Endodermal cell (in vitro differentiated cells): ENCODE results near the gene ZNF70. TPM values are rescaled to one million over a fixed set of nuclear protein-coding genes. Genes with fewer than 3 reads are reported as not detected.

ENCODE experiments used
- DNase-seq: peaks from one replicate; pipeline ENCODE4 v3.0.0-alpha.2; 2017
- H3K27ac ChIP-seq: 2 replicates; pipeline ENCODE4 v1.5.1; 2013; ENCODE audit warnings: mild to moderate bottlenecking, low read depth, low read length, moderate library complexity
- H3K27me3 ChIP-seq: 2 replicates; pipeline ENCODE4 v1.6.1; 2013; ENCODE audit warnings: mild to moderate bottlenecking, low read length, moderate library complexity; ENCODE audit not compliant: insufficient read depth, control insufficient read depth, poor library complexity, severe bottlenecking
- H3K36me3 ChIP-seq: 2 replicates; pipeline ENCODE4 v1.7.0; 2013; ENCODE audit warnings: mild to moderate bottlenecking, low read length, moderate library complexity; ENCODE audit not compliant: control insufficient read depth, insufficient read depth
- H3K4me1 ChIP-seq: one replicate; pipeline ENCODE4 v1.7.0; 2013; ENCODE audit warnings: low read length; ENCODE audit not compliant: control insufficient read depth, insufficient read depth
- H3K4me3 ChIP-seq: 2 replicates; pipeline ENCODE4 v1.5.1; 2013; ENCODE audit warnings: mild to moderate bottlenecking, low read length, moderate library complexity
- H3K9ac ChIP-seq: 2 replicates; pipeline ENCODE4 v1.6.1; 2013; ENCODE audit warnings: mild to moderate bottlenecking, low read length, moderate library complexity; ENCODE audit not compliant: poor library complexity, severe bottlenecking; ENCODE audit errors: extremely low read depth
- H3K9me3 ChIP-seq: 2 replicates; pipeline ENCODE4 v1.6.1; 2013; ENCODE audit warnings: mild to moderate bottlenecking, low read length, moderate library complexity; ENCODE audit not compliant: control insufficient read depth
- H3K27ac Mint-ChIP-seq: 2 replicates; pipeline ENCODE4 v1.8.0; 2020; ENCODE audit warnings: mixed read lengths
- H3K27me3 Mint-ChIP-seq: 2 replicates; pipeline ENCODE4 v1.8.0; 2021; ENCODE audit warnings: mild to moderate bottlenecking, mixed read lengths; ENCODE audit not compliant: insufficient read depth
- H3K36me3 Mint-ChIP-seq: 2 replicates; pipeline ENCODE4 v1.8.0; 2020; ENCODE audit warnings: low read depth, mixed read lengths
- H3K4me1 Mint-ChIP-seq: 2 replicates; pipeline ENCODE4 v1.8.0; 2020; ENCODE audit warnings: mixed read lengths
- H3K4me3 Mint-ChIP-seq: 2 replicates; pipeline ENCODE4 v1.8.0; 2020; ENCODE audit warnings: mild to moderate bottlenecking, moderate library complexity, mixed read lengths
- H3K9me3 Mint-ChIP-seq: 2 replicates; pipeline ENCODE4 v1.8.0; 2020; ENCODE audit warnings: mild to moderate bottlenecking, mixed read lengths
- CTCF ChIP-seq: fragments of 200-600 bp; sonication (generic); conservative IDR thresholded peaks from 2 replicates; pipeline ENCODE4 v1.5.0; 2021; ENCODE audit warnings: antibody characterized with exemption, mild to moderate bottlenecking
- WGBS, 2 experiments: methylation state at CpG; one replicate each; pipeline versions ENCODE4 v1.1.5 to v1.1.7; 2013; ENCODE audit warnings: missing lambda C conversion rate in 2 of 2, mixed read lengths in 1 of 2; ENCODE audit not compliant: insufficient coverage in 1 of 2, insufficient read length in 1 of 2; 5-methylcytosine and 5-hydroxymethylcytosine counted together
- total RNA-seq, 2 donors: library from RNA; stranded (reverse); fragmentation: NEBNext Ultra II Directional in 1 of 2; extraction: Animal tissue kit (Norgen Biotek cat#: 25700) in 1 of 2; gene quantifications; 2 replicates in 1 of 2; 3 replicates in 1 of 2; pipeline ENCODE4 v1.2.1, GENCODE V29; 2021

Gene ZNF70
- total RNA-seq, 2 donors from 2014 or later, result 4.7 to 5.7 TPM

DNA sequence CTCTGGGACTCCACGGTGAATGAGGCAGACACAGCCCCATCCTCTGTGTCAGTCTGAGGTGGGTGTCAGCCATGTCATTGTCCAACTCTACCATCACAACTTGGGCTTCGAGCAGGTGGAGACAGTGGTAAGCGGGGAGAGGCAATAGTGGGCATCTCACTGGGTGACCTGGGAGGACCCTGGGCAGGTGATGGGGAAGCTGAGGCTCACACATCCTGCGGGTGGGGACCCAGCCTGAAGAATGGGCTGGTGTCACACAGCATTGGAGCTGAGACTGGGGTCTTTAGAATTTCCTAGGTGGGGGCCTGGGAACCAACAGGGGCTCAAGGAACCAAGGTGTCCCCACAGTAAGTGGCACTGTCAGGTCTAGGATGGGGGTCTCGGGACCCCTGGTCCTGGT lies 28.8 kb upstream of the ZNF70 start:
- H3K36me3 Mint-ChIP-seq, result no peaks in the 10 kb centered on the region
- Histone ChIP-seq H3K9ac (no peak overlapping the region), H3K9me3 (no peaks in the 10 kb centered on the region), H3K4me1 (no peaks in the 10 kb centered on the region), H3K27ac (no peak overlapping the region), H3K27me3 (no peaks in the 10 kb centered on the region), H3K36me3 (no peaks in the 10 kb centered on the region), H3K4me3 (no peak overlapping the region)
- no peak for DNase-seq
- H3K27me3 Mint-ChIP-seq, result peaks cover 12% of the 10 kb centered on the region
- 90 to 100% methylated on average over 2 to 5 of the region's 5 CpGs for WGBS, 2 experiments
- H3K4me3 Mint-ChIP-seq, result no peak overlapping the region
- TF ChIP-seq CTCF, result no peak
- peaks cover 4% of the 10 kb centered on the region for H3K4me1 Mint-ChIP-seq
- H3K9me3 Mint-ChIP-seq, result no peaks in the 10 kb centered on the region
- H3K27ac Mint-ChIP-seq, result no peak overlapping the region

GRCh38 chr22:23779083-23779482 lies 28.2 kb upstream of the ZNF70 start:
- Histone ChIP-seq H3K9me3 (no peaks in the 10 kb centered on the region), H3K36me3 (no peaks in the 10 kb centered on the region), H3K27ac (no peak overlapping the region), H3K9ac (no peak overlapping the region), H3K4me3 (no peak overlapping the region), H3K4me1 (no peaks in the 10 kb centered on the region), H3K27me3 (no peaks in the 10 kb centered on the region)
- Mint-ChIP-seq H3K4me3 (no peak overlapping the region), H3K27me3 (peaks cover 19% of the 10 kb centered on the region), H3K36me3 (no peaks in the 10 kb centered on the region), H3K9me3 (no peaks in the 10 kb centered on the region), H3K27ac (no peak overlapping the region), H3K4me1 (peaks cover 10% of the 10 kb centered on the region)
- WGBS, 2 experiments, result 95% methylated on average over 12 to 16 of the region's 16 CpGs
- DNase-seq, result no peak
- no peak for TF ChIP-seq CTCF

DNA sequence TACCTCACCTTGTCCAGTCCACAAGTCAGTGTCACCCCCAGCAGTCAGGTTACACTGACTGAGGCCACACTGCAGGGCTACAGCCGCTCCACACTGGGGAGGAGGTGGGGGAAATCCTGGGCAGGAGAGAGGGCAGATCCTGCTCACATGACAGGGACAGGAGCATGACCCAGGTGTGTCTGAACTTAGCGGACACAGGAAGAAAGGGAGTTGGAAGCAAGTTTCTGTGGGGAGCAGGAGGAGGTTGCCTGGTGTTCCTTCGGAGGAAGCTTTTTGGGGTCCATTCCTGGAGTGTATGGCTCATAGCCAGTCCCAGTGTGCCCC lies 27.6 kb upstream of the ZNF70 start:
- DNase-seq, result no peak
- WGBS, 2 experiments, result 84 to 92% methylated on average over 1 to 3 of the region's 3 CpGs
- Mint-ChIP-seq H3K9me3 (no peaks in the 10 kb centered on the region), H3K4me3 (no peak overlapping the region), H3K4me1 (peaks cover 12% of the 10 kb centered on the region), H3K36me3 (no peaks in the 10 kb centered on the region), H3K27ac (no peak overlapping the region), H3K27me3 (peaks cover 24% of the 10 kb centered on the region)
- H3K36me3 ChIP-seq, result no peaks in the 10 kb centered on the region
- no peak overlapping the region for H3K27ac ChIP-seq
- TF ChIP-seq CTCF, result no peak
- no peaks in the 10 kb centered on the region for H3K27me3 ChIP-seq
- H3K9ac ChIP-seq, result no peak overlapping the region
- no peaks in the 10 kb centered on the region for H3K9me3 ChIP-seq
- H3K4me3 ChIP-seq, result no peak overlapping the region
- H3K4me1 ChIP-seq, result peaks cover 1% of the 10 kb centered on the region
